ENCODE results near the gene CEACAM18.

- TF ChIP-seq CTCF (IDR thresholded peaks at IDR 0.05; ENCODE audit: poor library complexity) (no peak), EZH2phosphoT487 (IDR thresholded peaks at IDR 0.05; ENCODE audit: low read depth, severe bottlenecking, unreplicated experiment) (no peak)
These were observed 10.2 kb downstream of the CEACAM18 start for GRCh38 chr19:51488491-51488890.

All from hepatocyte (in vitro differentiated cells).